HG02610 (cell line): Measurements from ENCODE around the gene GRIN2A.

Source experiments
- ATAC-seq: cut with Tn5 transposase; IDR thresholded peaks from one replicate; pipeline ENCODE4 v1.9.1; 2021; ENCODE audit warnings: mild to moderate bottlenecking, moderate library complexity; ENCODE audit not compliant: unreplicated experiment

Gene GRIN2A

GRCh38 chr16:10039220-10040096, 142.8 kb downstream of the GRIN2A start:
- no peak for ATAC-seq

- ATAC-seq = no peak
These were observed 144.5 kb downstream of the GRIN2A start for GRCh38 chr16:10037751-10038150.

- ATAC-seq = no peak
These were observed 145.3 kb downstream of the GRIN2A start for GRCh38 chr16:10036956-10037355.

GRCh38 chr16:10033556-10033955, 148.7 kb downstream of the GRIN2A start:
- no peak for ATAC-seq

GRCh38 chr16:10031955-10032354, 150.3 kb downstream of the GRIN2A start:
- ATAC-seq = no peak

- no peak for ATAC-seq
These were observed 150.8 kb downstream of the GRIN2A start for GRCh38 chr16:10031473-10031872.

- no peak for ATAC-seq
These were observed 153.6 kb downstream of the GRIN2A start for GRCh38 chr16:10028644-10029043.

GRCh38 chr16:10027553-10027952, 154.7 kb downstream of the GRIN2A start:
- ATAC-seq = no peak

- no peak for ATAC-seq
These were observed 155.6 kb downstream of the GRIN2A start for GRCh38 chr16:10026593-10026992.

- no peak for ATAC-seq
These were observed 160.1 kb downstream of the GRIN2A start for GRCh38 chr16:10022098-10022497.

GRCh38 chr16:10020866-10021265, 161.4 kb downstream of the GRIN2A start:
- no peak for ATAC-seq

GRCh38 chr16:10016752-10017151, 165.5 kb downstream of the GRIN2A start:
- ATAC-seq = no peak

- no peak for ATAC-seq
These were observed 166.8 kb downstream of the GRIN2A start for GRCh38 chr16:10015397-10015796.

- no peak for ATAC-seq
These were observed 168.5 kb downstream of the GRIN2A start for GRCh38 chr16:10013774-10014173.

GRCh38 chr16:10013364-10013763, 168.9 kb downstream of the GRIN2A start:
- no peak for ATAC-seq

GRCh38 chr16:10009684-10010083, 172.5 kb downstream of the GRIN2A start:
- no peak for ATAC-seq

GRCh38 chr16:10003486-10003885, 178.7 kb downstream of the GRIN2A start:
- ATAC-seq = no peak

GRCh38 chr16:10001258-10001775, 180.9 kb downstream of the GRIN2A start:
- ATAC-seq = no peak

- no peak for ATAC-seq
These were observed 186.0 kb downstream of the GRIN2A start for GRCh38 chr16:9996221-9996620.

- no peak for ATAC-seq
These were observed 189.8 kb downstream of the GRIN2A start for GRCh38 chr16:9992441-9992840.

GRCh38 chr16:9980981-9981380, 201.2 kb downstream of the GRIN2A start:
- no peak for ATAC-seq

- no peak for ATAC-seq
These were observed 204.0 kb downstream of the GRIN2A start for GRCh38 chr16:9978160-9978725.
